Neural cell (in vitro differentiated cells): ENCODE results near the gene PEX5. TPM values are rescaled to one million over a fixed set of nuclear protein-coding genes. Genes with fewer than 3 reads are reported as not detected.

ENCODE experiments used
- H2AFZ ChIP-seq: fragments of 200-600, 300-800 bp; sonication (generic), shearing (Covaris generic); 2 replicates; pipeline ENCODE4 v1.6.0; 2014; ENCODE audit warnings: low read depth, mild to moderate bottlenecking, antibody characterized with exemption, low read length, moderate library complexity
- H3F3A ChIP-seq: fragments of 200-600 bp; shearing (Covaris generic); 2 replicates; pipeline ENCODE4 v1.6.1; 2016; ENCODE audit warnings: mild to moderate bottlenecking, moderate library complexity, mixed read lengths, antibody characterized with exemption, low read length; ENCODE audit not compliant: insufficient read depth, poor library complexity, severe bottlenecking
- H3K27ac ChIP-seq: fragments of 200-600, 300-800 bp; sonication (generic), shearing (Covaris generic); 2 replicates; pipeline ENCODE4 v1.5.1; 2014; ENCODE audit warnings: mild to moderate bottlenecking, low read length, moderate library complexity
- H3K27me3 ChIP-seq: fragments of 300-800, 200-600 bp; sonication (generic), shearing (Covaris generic); 2 replicates; pipeline ENCODE4 v1.6.0; 2014; ENCODE audit warnings: mild to moderate bottlenecking, low read depth, low read length, moderate library complexity; ENCODE audit not compliant: insufficient read depth
- H3K36me3 ChIP-seq: fragments of 300-800, 200-600 bp; sonication (generic), shearing (Covaris generic); 2 replicates; pipeline ENCODE4 v1.5.1; 2014; ENCODE audit warnings: mild to moderate bottlenecking, antibody characterized with exemption, low read length, moderate library complexity; ENCODE audit not compliant: insufficient read depth
- H3K4me2 ChIP-seq: fragments of 300-800, 200-600 bp; sonication (generic), shearing (Covaris generic); 2 replicates; pipeline ENCODE4 v1.6.0; 2014; ENCODE audit warnings: mild to moderate bottlenecking, low read length
- H3K4me3 ChIP-seq: fragments of 300-800, 200-600 bp; sonication (generic), shearing (Covaris generic); 2 replicates; pipeline ENCODE4 v1.5.1; 2014; ENCODE audit warnings: mild to moderate bottlenecking, low read length, moderate library complexity
- H3K79me2 ChIP-seq: fragments of 200-600 bp; shearing (Covaris generic); replicated peaks from 2 replicates; pipeline ENCODE4 v1.6.0; 2014; ENCODE audit warnings: mild to moderate bottlenecking, low read length, moderate library complexity; ENCODE audit not compliant: insufficient read depth
- H3K9ac ChIP-seq: fragments of 300-800, 200-600 bp; sonication (generic), shearing (Covaris generic); 2 replicates; pipeline ENCODE4 v1.6.1; 2016; ENCODE audit warnings: mild to moderate bottlenecking, low read length, mixed read lengths
- H3K9me2 ChIP-seq: fragments of 200-600 bp; shearing (Covaris generic); 2 replicates; pipeline ENCODE4 v1.6.1; 2016; ENCODE audit warnings: mild to moderate bottlenecking, low read length, mixed read lengths; ENCODE audit not compliant: insufficient read depth
- H3K9me3 ChIP-seq: fragments of 200-600, 300-800 bp; sonication (generic), shearing (Covaris generic); 2 replicates; pipeline ENCODE4 v1.6.1; 2016; ENCODE audit warnings: mild to moderate bottlenecking, mixed run types, low read length, moderate library complexity, mixed read lengths
- H4K20me1 ChIP-seq: fragments of 200-600 bp; shearing (Covaris generic); 2 replicates; pipeline ENCODE4 v1.6.1; 2016; ENCODE audit warnings: mild to moderate bottlenecking, mixed run types; ENCODE audit not compliant: insufficient read depth
- CTCF ChIP-seq: fragments of 450-650 bp; IDR thresholded peaks from 2 replicates; pipeline ENCODE4 v1.5.1; 2014; ENCODE audit warnings: antibody characterized with exemption, mild to moderate bottlenecking, moderate library complexity; ENCODE audit not compliant: poor library complexity, severe bottlenecking
- EP300 ChIP-seq: fragments of 450-650 bp; conservative IDR thresholded peaks from 2 replicates; pipeline ENCODE4 v1.6.1; 2014; ENCODE audit warnings: antibody characterized with exemption, mild to moderate bottlenecking, moderate library complexity; ENCODE audit not compliant: poor library complexity, severe bottlenecking
- EZH2 ChIP-seq: fragments of 200-600, 300-800 bp; shearing (Covaris generic), sonication (generic); IDR thresholded peaks from 2 replicates; pipeline ENCODE4 v1.6.1; 2014; ENCODE audit warnings: antibody characterized with exemption, low read length, borderline replicate concordance, mild to moderate bottlenecking; ENCODE audit not compliant: insufficient read depth, poor library complexity, severe bottlenecking
- MXI1 ChIP-seq: fragments of 450-650 bp; conservative IDR thresholded peaks from 2 replicates; pipeline ENCODE4 v1.6.1; 2014; ENCODE audit warnings: antibody characterized with exemption, mild to moderate bottlenecking; ENCODE audit not compliant: poor library complexity, severe bottlenecking
- POLR2AphosphoS5 ChIP-seq: IDR thresholded peaks from 2 replicates; pipeline ENCODE4 v1.6.1; 2012
- RAD21 ChIP-seq: fragments of 450-650 bp; conservative IDR thresholded peaks from 2 replicates; pipeline ENCODE4 v1.6.1; 2014; ENCODE audit warnings: antibody characterized with exemption, mild to moderate bottlenecking, moderate library complexity
- REST ChIP-seq: IDR thresholded peaks from 2 replicates; pipeline ENCODE4 v1.6.1; 2012; ENCODE audit warnings: borderline replicate concordance
- SMC3 ChIP-seq: fragments of 450-650 bp; conservative IDR thresholded peaks from 2 replicates; pipeline ENCODE4 v1.6.1; 2014; ENCODE audit warnings: antibody characterized with exemption, mild to moderate bottlenecking, moderate library complexity; ENCODE audit not compliant: poor library complexity
- TAF1 ChIP-seq: IDR thresholded peaks from 2 replicates; pipeline ENCODE4 v1.6.1; 2012; ENCODE audit warnings: low read depth
- polyA plus RNA-seq: library from polyadenylated mRNA; depleted of rRNA; stranded (reverse); fragments of >200 nt; gene quantifications from 2 replicates; pipeline ENCODE4 v1.2.3, GENCODE V29; 2014

The PEX5 gene
- polyA plus RNA-seq, 1 donor from 2014 or later: 63.9 TPM

GRCh38 chr12:7206691-7207090 is 17.2 kb downstream of the PEX5 start:
- Histone ChIP-seq H4K20me1 (no peaks in the 10 kb centered on the region), H3K27ac (no peak overlapping the region), H3K4me3 (no peak overlapping the region), H3F3A (no peaks in the 10 kb centered on the region), H3K9me2 (no peaks in the 10 kb centered on the region), H3K4me2 (no peak overlapping the region), H3K9ac (no peak overlapping the region), H3K79me2 (no peaks in the 10 kb centered on the region), H3K36me3 (peaks cover 46% of the 10 kb centered on the region), H3K9me3 (no peaks in the 10 kb centered on the region), H2AFZ (no peak overlapping the region), H3K27me3 (no peaks in the 10 kb centered on the region)
- TF ChIP-seq MXI1: no peak
- no peak for TF ChIP-seq SMC3
- TF ChIP-seq EZH2: no peak
- no peak for TF ChIP-seq CTCF
- TF ChIP-seq EP300: no peak
- TF ChIP-seq TAF1: no peak
- no peak for TF ChIP-seq POLR2AphosphoS5
- TF ChIP-seq REST: no peak
- no peak for TF ChIP-seq RAD21

GRCh38 chr12:7207866-7208625 is 18.6 kb downstream of the PEX5 start:
- H3K4me2 ChIP-seq: no peak overlapping the region
- no peak overlapping the region for H3K27ac ChIP-seq
- H3K9me3 ChIP-seq: no peaks in the 10 kb centered on the region
- peaks cover 37% of the 10 kb centered on the region for H3K36me3 ChIP-seq
- H3F3A ChIP-seq: no peaks in the 10 kb centered on the region
- H3K4me3 ChIP-seq: no peak overlapping the region
- H3K79me2 ChIP-seq: no peaks in the 10 kb centered on the region
- no peaks in the 10 kb centered on the region for H4K20me1 ChIP-seq
- H3K9me2 ChIP-seq: no peaks in the 10 kb centered on the region
- no peak overlapping the region for H3K9ac ChIP-seq
- TF ChIP-seq EP300 (no peak), POLR2AphosphoS5 (no peak), MXI1 (no peak), TAF1 (no peak), SMC3 (no peak), EZH2 (no peak), CTCF (no peak), RAD21 (no peak), REST (no peak)
- H3K27me3 ChIP-seq: no peaks in the 10 kb centered on the region
- no peak overlapping the region for H2AFZ ChIP-seq
